ENCODE measurements around the gene STX10.

The STX10 gene

DNA sequence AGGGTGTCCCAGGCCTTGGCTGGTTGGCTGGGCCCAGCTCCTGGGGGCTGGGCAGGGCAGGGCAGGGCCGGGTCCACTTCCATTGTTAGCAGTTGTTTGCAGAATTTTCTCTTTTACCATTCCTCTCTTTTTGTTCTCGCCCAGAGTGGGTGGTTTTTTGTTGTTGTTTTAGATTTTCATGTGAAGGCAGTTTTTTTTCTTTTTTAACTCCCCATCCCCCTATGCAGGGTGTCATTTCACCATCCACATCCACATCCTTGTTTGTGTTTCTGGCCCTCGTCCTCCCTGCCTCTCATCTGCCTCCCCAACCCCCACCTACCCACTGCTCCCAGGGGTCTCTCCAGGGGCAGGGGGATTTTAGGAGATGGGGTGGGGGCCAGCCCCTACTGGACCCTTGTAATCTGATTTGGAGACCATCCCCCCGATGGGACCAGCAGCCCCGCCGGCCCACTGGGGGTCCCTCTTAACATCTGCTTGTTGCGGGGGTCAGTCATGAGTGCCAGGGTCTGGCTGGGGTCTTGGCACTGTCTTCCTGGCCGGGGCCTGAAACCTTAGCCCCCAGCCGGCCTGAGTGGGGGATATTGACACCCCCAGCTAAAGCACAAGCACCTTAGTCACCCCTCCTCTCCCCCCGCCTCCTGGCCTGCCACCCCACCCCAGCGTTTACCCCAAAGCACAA lies 10.4 kb downstream of the STX10 start:
- DNase-seq (ENCODE audit: low spot score), result no peak

DNA sequence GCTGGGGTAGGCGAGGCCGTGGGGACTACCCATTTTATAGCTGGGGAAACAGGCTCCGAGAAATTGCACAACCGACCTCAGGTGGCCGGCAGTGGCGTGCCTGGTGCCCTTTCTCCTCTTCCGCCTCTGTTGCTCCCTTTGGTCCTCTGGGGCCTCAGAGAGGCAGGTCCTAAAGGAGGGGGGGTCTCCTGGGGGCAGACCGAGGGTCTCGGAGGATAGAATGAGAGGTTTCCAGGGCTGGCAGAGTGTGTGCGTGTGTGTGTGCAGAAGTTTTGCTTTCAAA lies 11.3 kb downstream of the STX10 start:
- DNase-seq (ENCODE audit: low spot score), result no peak

GRCh38 chr19:13138171-13138915 lies 11.8 kb downstream of the STX10 start:
- no peak for DNase-seq (ENCODE audit: low spot score)

DNA sequence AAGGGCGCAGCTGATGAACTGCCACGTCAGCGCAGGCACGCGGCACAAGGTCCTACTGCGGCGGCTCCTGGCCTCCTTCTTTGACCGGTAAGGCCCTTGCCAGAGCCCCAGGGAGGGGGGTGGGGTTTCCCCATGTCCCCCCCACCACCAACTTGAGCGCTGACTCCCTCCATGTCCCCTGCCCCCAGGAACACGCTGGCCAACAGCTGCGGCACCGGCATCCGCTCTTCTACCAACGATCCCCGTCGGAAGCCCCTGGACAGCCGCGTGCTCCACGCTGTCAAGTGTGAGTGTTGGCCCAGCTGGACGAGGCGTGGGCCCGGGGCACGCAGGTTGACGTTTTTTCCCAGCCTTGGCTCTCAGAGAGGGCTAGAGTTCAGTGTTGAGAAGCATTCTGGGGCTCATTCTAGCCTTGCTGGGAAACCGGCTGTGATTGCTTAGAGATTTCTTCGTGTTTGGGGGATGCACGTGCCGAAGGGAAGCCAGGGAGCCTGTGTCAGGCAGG lies 12.8 kb downstream of the STX10 start:
- DNase-seq (ENCODE audit: low spot score), result no peak

DNA sequence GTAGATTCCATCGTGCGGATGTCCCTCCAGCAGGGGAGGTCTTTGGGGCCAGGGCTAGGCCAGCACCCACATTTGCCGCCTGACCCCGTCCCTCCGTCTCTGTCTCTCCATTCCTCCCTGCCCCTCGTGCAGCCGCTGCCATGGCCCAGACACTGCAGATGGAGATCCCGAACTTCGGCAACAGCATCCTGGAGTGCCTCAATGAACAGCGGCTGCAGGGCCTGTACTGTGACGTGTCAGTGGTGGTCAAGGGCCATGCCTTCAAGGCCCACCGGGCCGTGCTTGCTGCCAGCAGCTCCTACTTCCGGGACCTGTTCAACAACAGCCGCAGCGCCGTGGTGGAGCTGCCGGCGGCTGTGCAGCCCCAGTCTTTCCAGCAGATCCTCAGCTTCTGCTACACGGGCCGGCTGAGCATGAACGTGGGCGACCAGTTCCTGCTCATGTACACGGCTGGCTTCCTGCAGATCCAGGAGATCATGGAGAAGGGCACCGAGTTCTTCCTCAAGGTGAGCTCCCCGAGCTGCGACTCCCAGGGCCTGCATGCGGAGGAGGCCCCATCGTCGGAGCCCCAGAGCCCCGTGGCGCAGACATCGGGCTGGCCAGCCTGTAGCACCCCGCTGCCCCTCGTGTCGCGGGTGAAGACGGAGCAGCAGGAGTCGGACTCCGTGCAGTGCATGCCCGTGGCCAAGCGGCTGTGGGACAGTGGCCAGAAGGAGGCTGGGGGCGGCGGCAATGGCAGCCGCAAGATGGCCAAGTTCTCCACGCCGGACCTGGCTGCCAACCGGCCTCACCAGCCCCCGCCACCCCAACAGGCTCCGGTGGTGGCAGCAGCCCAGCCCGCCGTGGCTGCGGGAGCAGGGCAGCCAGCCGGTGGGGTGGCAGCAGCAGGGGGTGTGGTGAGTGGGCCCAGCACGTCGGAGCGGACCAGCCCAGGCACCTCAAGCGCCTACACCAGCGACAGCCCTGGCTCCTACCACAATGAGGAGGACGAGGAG lies 14.8 kb downstream of the STX10 start:
- DNase-seq (ENCODE audit: low spot score), result no peak

DNA sequence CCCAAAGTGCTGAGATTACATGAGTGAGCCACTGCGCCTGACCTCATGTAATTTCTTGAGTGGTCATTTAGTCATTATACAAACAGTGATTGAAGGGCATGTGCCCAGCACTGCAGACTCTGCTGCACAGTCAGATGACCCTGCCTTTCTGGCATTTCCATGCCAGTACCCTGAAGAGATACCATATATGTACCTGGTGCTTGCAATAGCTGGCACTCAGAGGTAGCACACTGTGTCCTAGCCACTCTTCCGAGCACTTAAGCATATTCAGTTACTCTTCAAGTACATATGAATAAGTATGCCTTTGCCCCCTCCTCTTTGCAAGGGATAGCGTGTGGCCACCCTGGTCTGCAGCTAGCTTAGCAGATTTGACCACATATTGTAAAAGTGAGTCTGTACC lies 15.5 kb downstream of the STX10 start:
- DNase-seq (ENCODE audit: low spot score), result peak; percentile 39

- DNase-seq (ENCODE audit: low spot score), result no peak
These were observed 16.8 kb downstream of the STX10 start for GRCh38 chr19:13133241-13133870.

GRCh38 chr19:13132471-13133180 lies 17.5 kb downstream of the STX10 start:
- peak; percentile 33 for DNase-seq (ENCODE audit: low spot score)

DNA sequence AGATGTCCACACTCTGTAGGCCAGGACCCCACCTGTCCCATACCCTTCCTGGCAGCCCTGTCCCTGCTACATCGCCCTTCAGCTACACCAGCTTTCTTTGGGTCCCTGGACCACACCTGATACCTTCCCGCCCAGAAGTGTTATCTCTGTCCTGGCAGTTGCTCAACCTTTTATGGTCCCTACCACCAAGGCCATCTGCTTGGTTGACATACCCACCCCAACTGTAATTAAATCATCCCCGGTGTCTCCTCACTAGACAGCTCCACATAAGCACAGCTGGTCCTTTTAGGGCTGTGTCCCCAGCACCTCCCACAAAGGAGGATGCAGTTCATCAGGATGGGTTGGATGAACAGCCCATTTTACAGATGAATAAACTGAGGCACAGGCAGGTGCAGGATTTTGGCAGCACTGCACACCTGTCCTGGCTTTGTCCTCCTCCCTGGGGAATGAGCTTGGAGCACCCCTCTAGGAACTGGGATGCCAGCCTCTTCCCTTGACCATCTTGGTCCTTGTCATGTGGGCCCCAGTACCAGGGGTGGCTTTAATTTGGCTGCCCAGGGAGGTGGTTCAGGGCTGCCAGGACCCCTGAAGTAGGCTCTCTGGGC lies 19.2 kb downstream of the STX10 start:
- no peak for DNase-seq (ENCODE audit: low spot score)

- no peak for DNase-seq (ENCODE audit: low spot score)
These were observed 20.8 kb downstream of the STX10 start for GRCh38 chr19:13129384-13129783.

- no peak for DNase-seq (ENCODE audit: low spot score)
These were observed 21.6 kb downstream of the STX10 start for GRCh38 chr19:13128583-13128982.

DNA sequence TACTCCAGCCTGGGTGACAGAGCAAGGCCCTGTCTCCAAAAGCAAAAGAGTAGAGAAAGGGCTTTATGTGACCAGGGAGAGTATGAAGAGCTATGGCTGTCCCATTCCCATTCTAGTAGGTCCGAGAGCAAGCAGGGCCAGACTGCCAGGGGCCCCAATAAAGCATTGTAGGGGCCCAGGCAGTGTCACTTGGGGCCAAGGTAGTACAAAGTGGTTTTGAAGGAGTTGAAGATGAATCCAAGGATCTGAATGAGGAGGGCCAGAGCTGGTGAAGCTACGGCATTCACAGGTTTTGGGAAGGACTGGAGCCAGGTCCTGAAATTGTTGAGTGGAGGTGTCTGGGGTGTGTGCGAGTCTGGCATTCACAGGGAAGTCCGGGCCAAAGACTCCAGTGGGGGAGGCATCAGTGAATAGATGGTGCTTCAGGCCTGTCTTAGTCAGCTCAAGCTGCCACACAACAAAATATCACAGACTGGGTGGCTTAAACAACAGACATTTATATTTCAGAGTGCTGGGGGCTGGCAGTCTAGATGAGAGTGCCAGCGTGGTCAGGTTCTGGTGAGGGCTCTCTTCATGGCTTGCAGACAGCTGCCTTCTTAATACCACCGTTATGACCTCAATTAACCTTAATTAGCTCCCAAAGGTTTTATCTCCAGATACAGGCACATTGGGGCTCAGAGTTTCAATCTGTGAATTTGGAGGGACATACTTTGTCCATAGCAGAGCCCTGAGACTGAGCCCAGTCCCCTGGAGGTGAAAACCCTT lies 22.2 kb downstream of the STX10 start:
- no peak for DNase-seq (ENCODE audit: low spot score)

DNA sequence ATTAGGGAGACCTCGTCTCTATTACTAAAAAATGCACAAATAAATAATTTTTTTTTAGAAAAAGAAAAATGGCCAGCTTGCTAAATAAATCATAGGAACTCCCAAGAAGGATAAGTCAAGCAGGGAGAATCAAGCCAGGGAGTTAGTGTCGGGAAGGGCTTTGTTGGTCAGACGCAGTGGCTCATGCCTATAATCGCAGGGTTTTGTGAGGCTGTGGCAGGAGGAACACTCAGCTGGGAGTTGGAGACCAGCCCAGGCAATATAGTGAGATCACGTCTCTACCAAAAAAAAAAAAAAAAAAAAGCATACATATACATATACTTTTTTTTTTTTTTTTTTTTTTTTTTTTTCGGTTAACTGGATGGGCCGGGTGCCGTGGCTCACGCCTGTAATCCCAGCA lies 23.1 kb downstream of the STX10 start:
- DNase-seq (ENCODE audit: low spot score), result no peak

DNA sequence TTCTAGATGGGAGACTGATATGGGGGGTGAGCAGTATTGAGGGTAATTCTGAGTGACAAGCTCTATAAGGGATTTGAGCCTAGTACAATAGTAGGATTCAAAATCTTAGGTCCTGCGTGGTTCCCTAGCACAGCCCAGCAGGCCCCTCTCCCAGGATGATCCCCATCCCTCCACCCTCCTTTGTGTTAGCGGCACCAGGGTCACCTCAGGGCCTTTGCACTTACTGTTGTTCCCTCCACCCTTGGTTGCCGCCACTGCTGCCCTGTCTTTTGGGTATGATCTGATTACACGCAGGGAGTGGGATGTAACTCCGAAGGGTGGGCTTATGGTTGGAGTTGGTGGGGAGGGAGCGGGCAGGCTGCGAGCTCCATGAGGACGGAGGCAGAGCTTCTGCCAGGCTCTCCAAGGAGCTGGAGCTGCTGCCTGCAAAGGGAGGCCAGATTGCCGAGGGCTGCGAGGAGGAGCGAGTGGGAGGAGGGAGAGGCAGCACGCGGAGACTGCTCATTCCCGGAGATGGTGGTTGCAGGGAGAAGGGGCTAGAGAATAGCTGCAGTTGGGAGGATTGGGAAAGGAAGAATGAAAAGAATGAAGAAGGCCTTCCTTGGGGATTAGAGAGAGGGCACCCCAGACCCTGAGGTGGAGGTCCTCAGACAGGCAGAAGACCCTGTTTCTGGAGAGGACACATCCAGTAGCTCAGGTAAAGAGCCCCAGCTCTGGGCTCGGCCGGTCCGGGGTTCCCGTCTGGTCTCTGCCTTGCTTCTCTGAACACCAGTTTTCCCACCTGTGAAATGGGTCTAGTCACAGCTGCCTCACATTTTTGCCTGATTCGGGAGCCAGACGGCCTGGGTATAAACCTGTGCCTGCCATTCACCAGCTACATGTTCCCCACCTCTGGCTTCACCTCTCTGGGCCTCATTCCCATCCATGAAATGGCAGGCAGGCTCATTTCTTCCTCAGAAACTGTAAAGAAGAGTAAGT lies 26.9 kb downstream of the STX10 start:
- DNase-seq (ENCODE audit: low spot score), result no peak

DNA sequence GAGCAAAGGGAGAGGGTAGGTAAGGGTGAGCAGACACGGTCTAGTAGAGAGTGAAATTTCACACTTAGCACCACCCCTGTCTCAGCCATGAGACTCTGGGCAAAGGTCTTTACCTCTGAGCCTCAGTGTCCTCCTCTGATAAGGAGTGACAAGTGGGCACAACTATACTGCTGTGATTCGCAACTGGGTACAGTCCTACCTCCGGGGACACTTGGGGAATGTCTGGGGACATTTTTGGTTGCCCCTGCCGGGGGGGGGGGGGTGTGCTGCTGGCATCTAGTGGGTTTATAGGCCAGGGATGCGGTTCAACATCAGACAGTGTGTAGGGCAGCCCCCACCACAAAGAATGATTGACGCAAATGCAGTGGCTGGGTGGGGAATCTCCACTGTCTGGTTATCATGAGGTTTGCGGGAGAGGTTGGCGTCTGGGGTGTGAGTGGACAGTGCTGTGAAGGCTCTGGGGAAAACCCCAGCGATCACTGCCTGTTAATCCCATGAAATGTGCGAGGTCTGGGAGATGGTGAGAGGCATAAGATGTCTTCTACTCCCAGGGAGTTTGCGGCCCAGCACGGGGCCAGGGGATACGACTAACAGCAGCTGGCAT lies 27.8 kb downstream of the STX10 start:
- no peak for DNase-seq (ENCODE audit: low spot score)

DNA sequence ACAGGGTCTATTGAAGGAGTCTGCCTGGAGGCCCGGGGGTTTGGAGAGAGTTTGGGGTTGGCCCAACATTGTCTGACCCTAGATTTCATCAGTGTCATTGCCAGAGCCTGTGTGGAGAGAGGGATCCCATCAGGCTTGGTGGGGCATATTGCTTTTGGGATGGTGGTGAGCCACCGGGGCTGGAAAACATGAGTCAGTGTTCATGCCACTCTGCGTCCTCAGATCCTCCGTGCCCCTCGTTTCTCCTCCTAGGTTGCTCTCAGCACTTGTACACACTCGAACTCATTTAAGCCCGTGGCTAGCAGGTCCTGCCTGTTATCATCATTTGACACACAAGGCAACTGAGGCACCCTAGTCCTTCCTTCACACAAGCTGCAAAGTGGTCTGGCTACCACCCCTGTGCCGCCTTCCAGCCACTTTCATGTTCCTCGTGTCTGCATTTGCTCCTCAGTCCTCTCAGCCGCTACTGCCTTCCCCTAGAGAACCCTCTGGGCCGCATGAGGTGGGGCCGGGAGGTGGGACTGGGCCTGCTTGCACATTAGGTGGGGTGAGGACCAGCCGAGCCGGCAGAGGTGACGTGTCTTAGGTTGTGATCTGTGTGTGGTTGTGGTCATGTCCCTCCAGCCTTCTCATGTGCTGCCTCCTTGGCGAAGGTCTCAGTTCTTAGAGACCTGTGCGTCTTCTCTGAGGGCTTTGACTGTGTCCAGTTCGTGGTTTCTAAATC lies 28.5 kb downstream of the STX10 start:
- peak; percentile 41 for DNase-seq (ENCODE audit: low spot score)

GRCh38 chr19:13120817-13121216 lies 29.4 kb downstream of the STX10 start:
- DNase-seq (ENCODE audit: low spot score), result no peak

DNA sequence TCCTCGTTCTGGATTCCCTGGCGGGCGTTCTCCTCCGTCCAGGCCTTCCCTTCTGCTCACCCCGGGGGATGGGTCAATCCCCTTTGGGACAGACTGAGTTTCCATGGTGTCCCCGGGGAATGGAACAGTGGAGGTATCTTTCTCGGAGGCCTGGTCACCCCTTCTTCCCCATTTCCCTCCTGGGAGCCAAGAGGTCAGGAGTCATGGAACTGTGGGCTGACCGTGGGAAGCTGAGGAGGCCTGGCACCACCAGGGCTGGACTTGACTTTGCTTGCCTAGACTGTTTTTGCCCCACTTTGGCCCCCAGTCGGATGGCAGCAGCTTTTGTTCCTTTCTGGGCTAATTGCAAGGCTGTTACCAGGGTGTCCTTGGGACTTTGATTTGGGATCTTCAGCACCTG lies 30.1 kb downstream of the STX10 start:
- DNase-seq (ENCODE audit: low spot score), result no peak
